Activated CD4-positive, alpha-beta T cell treated with anti-CD3 and anti-CD28 coated beads, Interleukin-2, Interleukin-6, amounts not matched to agents 100 ng/mL and 50 ng/mL, durations not matched to agents 16 hours and 8 hours (primary cell): ENCODE data around the gene TJP2.

Source experiments
- DNase-seq: peaks from one replicate; pipeline ENCODE4 v3.0.0-alpha.2; 2020

TJP2 gene

DNA sequence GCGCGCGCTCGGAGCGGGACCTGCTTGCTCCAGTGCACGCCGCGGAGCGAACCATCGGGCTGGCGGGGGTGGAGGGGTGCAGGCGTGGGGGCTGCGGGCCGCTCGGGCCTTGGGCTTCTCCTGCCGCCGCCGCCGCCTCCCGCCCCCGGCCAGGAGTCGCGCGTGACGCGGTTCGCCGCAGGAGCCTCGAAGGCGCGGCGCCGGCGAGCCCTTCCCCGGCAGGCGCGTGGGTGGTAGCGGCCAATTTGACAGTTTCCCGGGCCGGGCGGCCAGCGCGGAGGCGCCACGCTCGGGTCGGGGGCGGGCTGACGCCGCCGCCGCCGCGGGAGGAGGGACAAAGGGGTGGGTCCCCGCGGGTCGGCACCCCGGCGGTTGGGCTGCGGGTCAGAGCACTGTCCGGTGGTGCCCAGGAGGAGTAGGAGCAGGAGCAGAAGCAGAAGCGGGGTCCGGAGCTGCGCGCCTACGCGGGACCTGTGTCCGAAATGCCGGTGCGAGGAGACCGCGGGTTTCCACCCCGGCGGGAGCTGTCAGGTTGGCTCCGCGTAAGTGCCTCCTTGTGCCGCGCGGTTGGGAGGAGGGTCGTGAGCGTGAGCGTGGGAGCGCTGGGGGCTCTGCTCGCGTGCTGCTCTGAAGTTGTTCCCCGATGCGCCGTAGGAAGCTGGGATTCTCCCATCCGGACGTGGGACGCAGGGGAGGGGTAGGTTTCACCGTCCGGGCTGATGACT lies at the start of gene TJP2:
Gene TJP2, plus strand, starts transcription at position 387 of the 725 bp plus-strand sequence. Its CDS starts 96 bp downstream, at position 483.
- peak; percentile 73 for DNase-seq

DNA sequence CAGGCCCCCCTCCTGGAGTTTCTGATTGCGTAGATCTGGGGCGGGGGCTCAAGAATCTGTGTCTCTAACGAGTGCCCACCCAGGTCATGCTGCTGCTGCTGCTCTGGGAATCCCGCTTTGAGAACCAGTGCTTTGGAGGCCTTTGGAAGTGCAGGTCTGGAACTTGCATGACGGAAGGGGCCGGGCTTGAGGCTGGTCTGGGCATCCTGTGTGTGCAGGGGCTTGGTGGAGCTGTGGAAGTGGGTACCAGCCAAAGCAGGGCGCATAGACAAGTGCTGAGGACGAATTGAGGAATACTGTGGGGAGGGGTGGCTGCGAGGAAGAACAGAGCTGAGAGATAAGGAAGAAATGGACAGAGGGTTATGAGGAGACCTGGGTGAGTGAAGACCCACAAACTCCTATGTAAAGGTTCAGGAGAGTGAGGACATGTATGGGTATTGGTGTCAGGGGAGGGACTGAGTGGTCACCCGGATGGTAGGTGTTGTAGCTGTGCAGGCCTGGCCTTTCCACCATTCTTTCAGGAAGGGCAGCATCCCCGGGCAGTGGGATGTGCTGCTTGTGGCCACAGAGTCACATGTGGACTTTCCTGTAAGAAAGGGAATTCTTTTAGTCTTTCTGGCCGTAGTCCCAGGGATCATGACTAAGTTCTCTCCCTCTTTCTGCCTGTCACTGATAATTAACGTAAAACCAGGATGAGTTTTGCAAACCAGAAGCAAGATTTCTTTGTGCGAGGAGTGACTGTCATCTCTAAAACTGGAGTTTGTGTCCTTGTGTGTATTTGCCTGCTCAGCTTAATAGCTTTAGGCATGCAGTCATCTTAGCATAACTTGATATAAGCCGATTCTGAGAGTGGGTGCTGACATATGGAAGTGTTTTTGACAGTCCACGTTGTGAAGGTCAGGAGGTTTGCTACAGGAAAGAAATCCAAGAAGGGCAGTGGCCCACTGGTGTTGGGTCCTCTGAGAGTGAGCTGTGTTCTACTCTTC lies 43.3 kb upstream of the TJP2 start:
- DNase-seq: no peak

- no peak for DNase-seq
Observed at GRCh38 chr9:69131682-69132081, 42.4 kb upstream of the TJP2 start.

- no peak for DNase-seq
Observed at GRCh38 chr9:69132361-69132760, 41.7 kb upstream of the TJP2 start.

DNA sequence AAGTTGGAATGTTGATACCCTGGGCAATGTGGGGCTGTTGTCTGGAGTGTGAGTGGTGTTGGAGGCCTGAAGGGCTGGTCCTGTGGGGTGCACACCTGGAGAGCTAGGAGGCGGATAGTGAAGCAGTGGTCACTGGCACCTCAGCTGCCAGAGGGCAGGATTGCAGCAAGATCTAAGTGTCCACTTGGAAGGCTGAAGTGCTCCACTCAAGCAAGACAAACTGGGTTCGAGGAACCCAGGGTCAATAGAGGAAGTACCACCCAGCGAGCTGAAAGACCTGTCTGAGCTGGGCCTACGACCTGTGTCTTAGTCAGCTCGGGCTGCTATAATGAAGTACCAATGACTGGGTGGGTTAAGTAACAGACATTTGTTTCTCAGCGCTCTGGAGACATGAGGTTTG lies 39.7 kb upstream of the TJP2 start:
- DNase-seq: no peak

GRCh38 chr9:69136185-69136584 lies 37.9 kb upstream of the TJP2 start:
- no peak for DNase-seq

- DNase-seq: no peak
Observed at GRCh38 chr9:69136779-69137178, 37.3 kb upstream of the TJP2 start.

DNA sequence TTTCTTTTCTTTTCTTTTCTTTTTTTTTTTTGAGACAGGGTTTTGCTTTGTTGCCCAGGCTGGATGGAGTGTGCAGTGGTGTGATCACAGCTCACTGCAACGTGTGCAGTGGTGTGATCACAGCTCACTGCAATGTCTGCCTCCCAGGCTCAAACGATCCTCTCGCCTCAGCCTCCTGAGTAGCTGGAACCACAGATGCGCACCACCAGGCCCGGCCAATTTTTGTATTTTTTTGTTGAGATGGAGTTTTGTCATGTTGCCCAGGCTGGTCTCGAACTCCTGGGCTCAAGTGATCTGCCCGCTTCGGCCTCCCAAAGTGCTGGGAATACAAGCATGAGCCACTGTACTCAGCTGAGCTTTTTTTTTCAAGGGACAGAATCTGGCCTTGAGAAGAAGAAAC lies 36.8 kb upstream of the TJP2 start:
- no peak for DNase-seq

DNA sequence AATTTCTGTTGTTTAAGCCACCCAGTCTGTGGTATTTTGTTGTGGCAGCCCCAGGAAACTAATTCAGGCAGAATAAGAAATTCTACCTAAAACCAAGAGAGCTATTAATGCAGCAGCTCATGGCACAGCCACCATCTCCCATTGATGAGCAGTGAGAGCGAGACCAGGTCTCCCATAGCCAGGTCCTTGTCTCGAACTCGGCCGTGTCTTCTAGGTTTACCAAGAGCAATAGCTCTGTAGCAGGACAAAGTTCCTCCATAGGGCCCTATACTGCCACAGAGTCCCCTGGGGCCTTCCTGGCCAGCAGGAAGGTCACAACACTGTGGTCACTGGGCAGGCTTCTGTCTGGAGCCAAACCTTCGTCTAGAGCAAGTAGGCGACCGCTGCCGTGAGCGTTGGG lies 34.5 kb upstream of the TJP2 start:
- DNase-seq: no peak

DNA sequence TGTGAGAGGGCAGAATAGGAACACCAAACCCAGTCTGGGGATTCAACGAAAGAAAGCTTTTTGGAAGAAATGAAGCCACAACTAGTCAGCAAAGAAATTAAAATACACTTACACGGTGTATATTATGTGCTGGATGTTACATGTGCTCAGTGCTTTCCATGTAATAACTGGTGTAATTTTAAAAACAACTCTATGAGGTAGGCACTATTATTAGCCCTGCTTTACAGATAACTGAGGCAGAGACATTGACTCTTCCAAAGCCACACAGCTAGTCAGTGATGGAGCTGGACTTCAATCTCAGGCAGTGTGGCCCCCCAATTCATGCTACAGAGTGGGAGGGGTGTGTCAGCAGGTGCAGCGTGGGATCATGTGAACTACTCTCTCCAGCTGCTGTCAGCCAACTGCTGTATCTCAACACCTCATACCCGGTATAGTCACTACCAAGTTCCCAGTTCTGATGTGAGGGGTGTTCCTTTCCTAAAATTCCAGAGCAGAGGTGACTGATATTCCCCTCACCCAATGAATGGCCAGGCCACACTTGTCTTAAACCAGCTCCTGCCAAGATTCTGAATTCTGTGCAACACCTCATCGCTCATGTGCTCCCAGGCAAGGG lies 33.8 kb upstream of the TJP2 start:
- no peak for DNase-seq

GRCh38 chr9:69141851-69142250 lies 32.2 kb upstream of the TJP2 start:
- no peak for DNase-seq

DNA sequence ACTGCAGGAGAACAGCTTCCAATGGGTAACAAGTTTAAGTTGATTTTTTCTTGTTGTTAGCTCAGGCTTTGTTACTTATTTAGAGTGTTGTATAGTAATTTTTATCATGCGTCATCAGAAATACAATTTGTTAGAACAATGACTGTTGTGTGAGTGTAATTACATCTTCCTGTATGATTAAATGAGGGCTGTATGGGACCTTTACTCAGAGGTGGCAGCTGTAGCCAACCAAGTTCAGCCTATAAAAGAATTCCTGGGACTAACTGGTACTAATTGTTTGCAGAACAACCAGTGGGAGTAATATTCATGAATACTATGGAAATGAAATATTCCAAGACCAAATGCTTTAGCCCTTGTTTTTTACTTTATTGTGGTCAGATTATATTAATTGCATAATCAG lies 30.8 kb upstream of the TJP2 start:
- no peak for DNase-seq

GRCh38 chr9:69145144-69145715 lies 28.8 kb upstream of the TJP2 start:
- no peak for DNase-seq

GRCh38 chr9:69147041-69147834 lies 26.8 kb upstream of the TJP2 start:
- DNase-seq: no peak

GRCh38 chr9:69149321-69149807 lies 24.7 kb upstream of the TJP2 start:
- no peak for DNase-seq

- no peak for DNase-seq
Observed at GRCh38 chr9:69151506-69151905, 22.6 kb upstream of the TJP2 start.

GRCh38 chr9:69153707-69154521 lies 20.2 kb upstream of the TJP2 start:
- no peak for DNase-seq

DNA sequence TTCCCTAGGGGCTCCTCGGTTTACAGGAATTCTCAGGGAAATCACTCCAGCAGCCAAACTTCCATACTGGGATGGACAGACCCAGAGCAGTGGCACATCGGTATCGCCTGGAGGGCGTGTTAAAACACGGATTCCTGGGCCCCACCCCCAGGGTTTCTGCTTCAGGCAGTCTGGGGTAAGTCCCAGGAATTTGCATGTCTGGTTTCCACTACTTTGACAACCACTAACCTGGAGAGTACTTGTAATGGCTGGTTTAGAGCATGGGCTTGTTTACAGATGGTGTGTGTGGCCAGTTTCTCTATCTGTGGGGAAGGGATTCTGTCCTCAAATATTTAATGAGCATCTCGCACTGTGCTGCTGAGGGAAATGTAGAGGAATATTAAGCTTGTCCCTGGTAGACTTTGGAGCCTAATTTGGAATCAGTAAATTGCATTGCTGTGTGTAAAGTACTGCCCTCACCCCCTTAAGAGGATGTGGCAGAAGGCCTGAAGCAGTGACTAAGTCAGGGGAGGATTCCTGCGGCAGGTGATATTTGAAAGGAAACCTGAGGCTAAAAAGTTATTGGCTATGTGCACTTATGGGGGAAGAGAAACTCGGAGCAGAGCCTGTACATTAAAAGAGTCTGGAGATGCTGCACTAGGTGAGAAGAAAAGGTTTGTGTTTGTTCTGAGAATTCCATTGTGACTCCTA lies 18.6 kb upstream of the TJP2 start:
- no peak for DNase-seq

- DNase-seq: no peak
Observed at GRCh38 chr9:69157751-69158466, 16.2 kb upstream of the TJP2 start.

DNA sequence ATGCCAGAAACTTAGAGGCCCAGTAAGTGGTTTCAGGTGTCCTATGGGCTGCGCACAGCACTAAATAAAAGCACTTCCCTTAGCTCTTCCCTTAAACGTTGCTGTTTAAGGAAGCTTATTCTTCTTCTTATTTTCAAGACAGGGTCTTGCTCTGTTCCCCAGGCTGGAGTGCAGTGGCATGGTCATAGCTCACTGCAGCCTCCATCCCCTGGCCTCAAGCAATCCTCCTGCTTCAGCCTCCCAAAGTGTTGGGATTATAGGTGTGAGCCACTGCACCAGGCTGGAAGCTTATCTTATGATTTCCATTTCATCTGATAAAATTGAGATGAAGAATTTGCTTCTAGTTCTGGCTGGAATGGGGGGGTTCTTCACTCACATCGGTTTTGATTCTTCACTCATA lies 15.6 kb upstream of the TJP2 start:
- no peak for DNase-seq
